GM23248 (cell line): ENCODE data around the gene CYTL1.

Source experiments
- EZH2 ChIP-seq: fragments of 200-600 bp; sonication (generic); IDR thresholded peaks from 2 replicates; pipeline ENCODE4 v1.6.1; 2018; ENCODE audit warnings: antibody characterized with exemption, mild to moderate bottlenecking; ENCODE audit not compliant: insufficient read depth, poor library complexity, severe bottlenecking
- EZH2phosphoT487 ChIP-seq: fragments of 200-600 bp; sonication (generic); IDR thresholded peaks from 2 replicates; pipeline ENCODE4 v1.6.1; 2018; ENCODE audit warnings: antibody characterized with exemption, moderate library complexity, mild to moderate bottlenecking, low read depth; ENCODE audit not compliant: insufficient read depth

DNA sequence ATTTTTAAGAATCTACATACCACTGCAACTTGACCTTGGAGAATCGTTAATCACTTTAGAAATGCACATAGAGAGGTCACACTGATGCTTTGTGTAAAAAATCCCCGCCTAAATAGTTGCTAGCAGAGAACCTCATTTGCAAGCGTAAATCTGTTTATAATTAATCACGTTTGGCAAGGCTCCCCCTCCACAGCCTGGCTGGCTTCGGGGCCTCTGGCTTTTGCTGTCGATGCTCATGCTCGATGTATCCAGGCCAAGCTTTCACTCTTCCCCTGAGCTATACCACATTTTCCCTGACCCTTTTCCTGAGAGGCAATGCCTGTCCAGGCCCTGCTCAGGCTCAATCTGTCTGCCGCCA lies 23.4 kb downstream of the CYTL1 start:
- TF ChIP-seq EZH2 (no peak), EZH2phosphoT487 (no peak)
